ENCODE data around the gene KRTAP2-4.
"Not testable (repeated sequence)": the region's sequence is repeated elsewhere in the genome, so short reads cannot be mapped to it uniquely, and the experiment has no call there.

Gene KRTAP2-4

DNA sequence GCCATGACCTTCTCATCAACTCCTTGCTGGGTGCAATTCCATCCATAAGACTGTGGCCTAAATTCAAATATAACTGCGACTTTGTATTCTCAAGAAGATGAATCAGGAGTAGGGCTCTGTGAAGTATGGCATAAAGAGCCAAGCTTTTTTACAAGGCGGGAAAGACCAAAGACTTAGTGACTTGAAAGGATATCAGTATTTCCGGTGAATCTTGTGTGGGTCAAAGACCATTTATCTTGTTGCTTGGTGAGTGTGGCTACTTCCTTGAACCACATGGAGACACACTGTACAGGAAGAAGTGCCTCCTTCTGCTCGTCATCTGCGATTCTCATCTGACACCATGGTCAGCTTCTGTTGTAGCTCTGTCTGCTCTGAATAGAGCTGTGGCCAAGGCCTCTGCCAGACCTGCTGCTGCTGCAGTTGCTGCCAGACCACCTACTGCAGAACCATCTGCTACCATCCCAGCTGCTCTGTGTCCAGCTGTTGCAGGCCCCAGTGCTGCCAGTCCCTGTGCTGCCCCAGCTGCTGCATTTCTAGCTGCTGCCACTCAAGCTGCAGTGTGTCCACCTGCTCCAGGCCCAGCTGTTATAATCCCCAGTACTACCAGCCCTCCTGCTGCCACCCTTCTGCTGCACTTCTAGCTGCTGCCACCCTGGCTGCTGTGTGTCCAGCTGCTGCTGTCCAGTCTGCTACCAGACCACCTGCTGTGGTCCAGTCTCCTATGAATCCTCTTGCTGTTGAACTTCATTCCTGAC lies 6.1 kb upstream of the KRTAP2-4 start:
- DNase-seq (ENCODE audit: low read depth in 1 of 2, low spot score in 1 of 2) = no peak

DNA sequence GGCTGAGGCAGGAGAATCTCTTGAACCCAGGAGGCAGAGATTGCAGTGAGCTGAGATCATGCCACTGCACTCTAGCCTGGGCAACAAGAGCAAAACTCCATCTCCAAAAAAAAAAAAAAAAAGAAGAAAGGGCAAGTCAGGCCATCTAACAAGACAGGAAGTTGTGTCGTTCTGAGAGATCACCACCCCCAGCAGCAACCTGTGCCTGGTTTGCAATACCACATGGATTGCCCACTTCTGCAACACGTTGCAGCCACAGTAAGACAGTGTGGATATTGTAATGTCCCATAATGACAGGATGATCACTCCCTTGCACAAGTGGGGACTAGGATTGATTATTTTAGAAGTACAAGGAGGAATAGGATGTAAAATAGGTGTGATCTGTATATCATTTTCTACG lies 3.4 kb upstream of the KRTAP2-4 start:
- DNase-seq (ENCODE audit: low read depth in 1 of 2, low spot score in 1 of 2) = no peak

DNA sequence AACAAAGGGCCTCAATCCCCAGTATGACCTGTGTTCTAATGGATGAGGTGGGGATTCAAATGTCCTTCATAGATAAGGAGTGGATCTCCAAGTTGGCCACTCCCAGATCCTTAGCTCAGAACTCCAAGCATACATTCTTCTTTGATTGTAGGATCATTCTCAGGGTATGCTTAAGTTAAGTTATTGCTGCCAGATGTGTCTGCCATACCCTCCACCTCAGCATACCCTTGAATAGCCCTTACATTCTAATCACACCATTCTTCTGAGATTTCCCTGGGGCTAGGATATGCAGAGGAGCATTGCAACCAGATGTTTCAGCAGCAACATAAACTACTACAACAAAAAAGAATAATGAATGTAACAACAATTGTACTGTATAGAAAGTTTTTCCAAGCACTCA lies 1.6 kb upstream of the KRTAP2-4 start:
- DNase-seq (ENCODE audit: low read depth in 1 of 2, low spot score in 1 of 2) = no peak

DNA sequence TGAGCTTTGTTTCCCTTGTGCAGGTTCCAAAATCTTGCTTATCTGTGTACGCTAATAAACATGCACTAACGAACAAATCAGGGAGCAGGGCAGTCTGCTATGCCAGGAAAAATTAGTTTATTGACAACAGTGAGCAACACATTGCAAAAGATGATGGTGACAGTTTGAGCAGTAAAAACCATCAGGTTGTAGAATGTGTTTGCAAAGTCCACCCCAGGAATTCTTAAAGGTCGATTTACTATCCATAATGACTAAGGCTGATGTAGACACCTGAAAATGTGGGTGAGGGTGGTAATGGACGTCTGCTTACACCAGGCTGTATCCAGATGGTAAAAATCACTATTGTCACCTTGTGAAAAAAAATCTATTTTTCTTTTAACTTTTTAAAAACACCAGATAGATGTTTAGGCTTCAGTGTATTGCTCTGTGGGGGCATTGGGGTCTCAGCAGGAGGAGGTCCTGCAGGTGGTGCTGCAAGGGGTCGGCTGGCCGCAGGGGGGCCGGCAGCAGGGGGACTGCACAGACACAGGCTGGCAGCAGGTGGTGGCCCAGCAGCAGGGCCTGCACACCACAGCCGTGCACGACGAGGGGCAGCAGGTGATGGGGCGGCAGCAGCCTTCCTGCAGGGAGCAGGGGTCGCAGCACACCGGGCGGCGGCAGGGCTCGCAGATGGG lies 526 bp downstream of the KRTAP2-4 start:
- not testable (repeated sequence) for DNase-seq (ENCODE audit: low read depth in 1 of 2, low spot score in 1 of 2)

DNA sequence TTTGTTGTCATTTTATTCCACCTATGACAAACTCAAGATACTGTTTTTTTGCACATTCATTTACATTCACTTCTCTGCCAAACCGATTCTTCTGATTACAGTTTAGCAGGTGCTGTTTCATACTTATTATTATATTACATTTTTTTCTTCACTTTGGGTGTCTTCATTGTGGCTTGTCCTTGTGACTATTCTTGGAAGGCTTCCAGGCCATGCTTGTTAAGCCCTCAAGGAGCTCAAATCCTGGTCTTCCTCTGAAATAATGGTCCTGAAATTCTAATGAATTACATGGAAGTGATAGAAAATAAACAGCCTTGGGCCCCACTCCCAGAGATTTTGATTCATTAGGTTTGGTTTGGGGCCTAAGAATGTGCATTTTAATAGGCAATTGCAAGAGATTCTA lies 1.4 kb downstream of the KRTAP2-4 start:
- DNase-seq (ENCODE audit: low read depth in 1 of 2, low spot score in 1 of 2) = no peak

DNA sequence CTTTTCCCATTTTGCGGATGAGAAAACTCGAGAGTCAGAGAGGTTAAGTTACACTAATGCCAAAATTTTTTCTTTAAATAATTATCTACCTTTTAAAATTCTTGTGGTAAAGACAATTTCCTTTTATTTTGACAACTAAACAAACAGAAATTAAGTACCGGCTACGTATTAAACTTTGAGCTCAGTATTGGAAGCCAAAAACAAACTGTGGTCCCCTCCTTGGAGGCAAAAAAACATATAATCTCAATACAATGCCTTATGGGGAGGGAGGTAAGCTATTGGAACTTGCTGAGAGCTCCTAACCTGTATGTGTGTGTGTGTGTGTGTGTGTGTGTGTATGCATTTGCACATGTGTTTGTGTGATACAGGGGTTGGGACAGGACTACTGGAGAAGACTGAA lies 2.2 kb downstream of the KRTAP2-4 start:
- no peak for DNase-seq (ENCODE audit: low read depth in 1 of 2, low spot score in 1 of 2)

DNA sequence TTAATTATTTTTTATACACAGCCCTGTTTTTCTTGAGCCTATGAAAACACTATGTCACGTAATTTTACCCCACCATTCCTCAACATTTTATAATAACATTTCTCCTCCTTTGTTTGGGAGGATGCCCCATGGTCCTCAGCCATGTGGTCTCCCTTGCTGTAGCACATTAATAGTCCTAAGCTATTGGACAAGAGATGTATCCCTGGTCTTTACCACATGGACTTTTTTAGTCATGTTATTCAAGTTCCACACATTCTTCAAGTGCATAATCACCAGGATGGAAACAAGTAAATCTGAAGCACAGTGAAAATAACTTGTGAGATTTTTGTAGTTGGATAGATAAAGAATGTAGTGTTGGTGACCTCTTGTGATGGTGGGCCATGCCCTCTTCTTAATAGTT lies 3.7 kb downstream of the KRTAP2-4 start:
- DNase-seq (ENCODE audit: low read depth in 1 of 2, low spot score in 1 of 2) = no peak

DNA sequence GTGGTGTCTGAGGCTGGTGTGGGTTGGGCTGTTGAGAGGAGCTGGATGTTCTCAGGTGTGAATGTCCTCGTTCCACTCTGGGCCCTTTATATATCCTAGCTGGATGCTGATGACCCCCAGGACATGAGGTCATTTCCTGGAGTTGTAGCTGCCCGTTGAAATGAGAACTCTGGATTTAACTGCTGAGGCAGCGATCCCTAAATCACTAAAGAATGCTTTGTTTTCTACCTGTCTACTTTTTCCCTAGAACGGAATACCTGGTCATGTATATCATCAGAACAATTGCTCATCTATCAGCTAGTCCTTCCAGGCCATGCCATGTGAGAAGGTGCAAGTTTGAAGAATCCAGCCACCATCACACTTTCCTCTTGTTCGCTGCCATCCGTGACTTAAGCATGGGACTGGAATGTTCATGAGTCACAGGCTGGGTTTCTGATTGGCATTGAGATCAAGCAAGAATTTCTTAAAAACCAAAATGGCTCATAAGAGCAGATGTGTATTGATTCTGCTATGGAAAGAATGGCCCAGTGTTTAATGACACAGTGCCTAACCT lies 5.6 kb downstream of the KRTAP2-4 start, which contains the start of gene KRTAP2-3:
Gene KRTAP2-3, minus strand, starts transcription at position 63 of the 553 bp plus-strand sequence. CDS start 64 bp downstream, outside the sequence.
- DNase-seq (ENCODE audit: low read depth in 1 of 2, low spot score in 1 of 2) = no peak

DNA sequence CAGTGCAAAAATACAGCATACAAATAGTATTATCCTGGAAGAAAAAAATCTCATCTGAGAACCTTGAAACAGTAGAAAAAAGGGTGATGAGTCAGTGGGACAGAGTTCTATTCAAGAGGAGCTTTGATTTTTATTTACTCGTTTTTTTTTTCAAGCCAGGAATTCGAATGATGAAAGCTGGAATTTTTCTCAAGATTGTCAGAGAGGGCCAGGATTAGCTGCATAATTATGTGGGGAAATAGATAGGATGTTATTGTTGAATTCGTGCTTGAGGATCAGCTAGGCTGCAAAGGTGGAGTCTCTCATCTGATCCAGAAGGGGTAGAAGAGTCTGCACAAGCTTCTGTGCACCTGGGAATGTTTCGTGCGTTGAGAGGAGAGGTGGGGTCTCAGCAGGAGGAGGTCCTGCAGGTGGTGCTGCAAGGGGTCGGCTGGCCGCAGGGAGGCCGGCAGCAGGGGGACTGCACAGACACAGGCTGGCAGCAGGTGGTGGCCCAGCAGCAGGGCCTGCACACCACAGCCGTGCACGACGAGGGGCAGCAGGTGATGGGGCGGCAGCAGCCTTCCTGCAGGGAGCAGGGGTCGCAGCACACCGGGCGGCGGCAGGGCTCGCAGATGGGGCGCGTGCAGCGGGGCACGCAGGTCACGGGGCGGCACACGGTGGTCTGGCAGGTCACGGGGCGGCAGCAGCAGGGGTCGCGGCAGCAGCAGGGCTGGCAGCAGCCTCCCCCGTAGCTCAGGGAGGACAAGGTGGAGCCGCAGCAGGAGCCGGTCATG lies 6.2 kb downstream of the KRTAP2-4 start:
- not testable (repeated sequence) for DNase-seq (ENCODE audit: low read depth in 1 of 2, low spot score in 1 of 2)

DNA sequence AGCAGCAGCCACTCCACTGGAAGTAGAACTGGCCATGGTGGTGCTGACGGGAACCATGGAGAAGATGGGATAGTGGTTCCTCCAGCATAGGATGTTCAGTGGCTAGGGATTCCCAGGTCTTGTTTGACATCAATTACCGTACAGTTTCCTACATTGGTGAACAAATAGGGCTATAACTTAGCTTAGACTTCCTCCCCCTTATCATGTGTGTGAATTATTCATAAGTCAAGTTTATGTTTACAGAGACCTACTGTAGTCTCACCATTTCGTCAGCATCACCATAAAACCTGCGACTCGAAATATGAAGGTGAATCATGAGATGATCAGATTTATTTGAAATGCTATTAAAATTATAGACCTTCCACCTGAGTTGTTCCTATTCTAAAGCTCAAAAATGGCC lies 6.9 kb downstream of the KRTAP2-4 start:
- DNase-seq (ENCODE audit: low read depth in 1 of 2, low spot score in 1 of 2) = no peak

DNA sequence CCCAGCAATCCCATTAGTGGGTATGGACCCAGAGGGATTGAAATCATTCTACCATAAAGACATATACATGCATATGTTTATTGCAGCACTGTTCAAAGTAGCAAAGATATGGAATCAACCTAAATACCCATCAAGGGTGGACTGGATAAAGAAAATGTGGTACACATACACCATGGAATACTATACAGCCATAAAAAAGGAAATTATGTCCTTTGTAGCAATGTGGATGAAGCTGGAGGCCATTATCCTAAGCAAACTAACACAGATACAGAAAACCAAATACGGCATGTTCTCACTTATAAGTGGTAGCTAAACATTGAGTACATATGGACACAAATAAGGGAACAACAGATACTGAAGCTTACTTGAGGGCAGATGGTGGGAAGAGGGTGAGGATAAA lies 8.1 kb downstream of the KRTAP2-4 start:
- DNase-seq (ENCODE audit: low read depth in 1 of 2, low spot score in 1 of 2) = no peak

DNA sequence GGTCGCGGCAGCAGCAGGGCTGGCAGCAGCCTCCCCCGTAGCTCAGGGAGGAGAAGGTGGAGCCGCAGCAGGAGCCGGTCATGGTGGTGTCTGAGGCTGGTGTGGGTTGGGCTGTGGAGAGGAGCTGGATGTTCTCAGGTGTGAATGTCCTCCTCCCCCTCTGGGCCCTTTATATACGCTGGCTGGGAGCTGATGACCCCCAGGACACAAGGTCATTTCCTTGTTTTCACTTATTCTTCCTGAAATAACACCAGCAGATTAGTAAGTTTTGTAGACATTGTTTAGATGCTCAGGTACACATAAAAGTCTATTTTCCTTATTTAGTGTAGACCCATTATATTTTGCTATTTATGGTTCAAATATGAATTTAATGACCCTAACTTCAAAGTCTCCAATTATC lies 10.5 kb downstream of the KRTAP2-4 start, which contains the start of gene KRTAP2-2:
Gene KRTAP2-2, minus strand, starts transcription at position 101 of the 400 bp plus-strand sequence. Its CDS starts 19 bp downstream, at position 82.
- DNase-seq (ENCODE audit: low read depth in 1 of 2, low spot score in 1 of 2) = not testable (repeated sequence)

DNA sequence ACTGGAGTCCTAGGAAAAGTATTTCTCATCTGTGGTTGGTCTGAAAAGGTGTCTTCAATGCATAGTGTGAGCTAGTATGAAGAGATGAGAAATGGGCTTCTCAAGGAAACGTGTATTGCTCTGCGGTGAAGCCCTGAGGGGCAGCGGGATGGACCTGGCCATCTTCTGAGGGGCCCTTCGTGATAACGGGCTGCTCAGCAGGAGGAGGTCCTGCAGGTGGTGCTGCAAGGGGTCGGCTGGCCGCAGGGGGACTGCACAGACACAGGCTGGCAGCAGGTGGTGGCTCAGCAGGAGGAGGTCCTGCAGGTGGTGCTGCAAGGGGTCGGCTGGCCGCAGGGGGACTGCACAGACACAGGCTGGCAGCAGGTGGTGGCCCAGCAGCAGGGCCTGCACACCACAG lies 11.1 kb downstream of the KRTAP2-4 start:
- DNase-seq (ENCODE audit: low read depth in 1 of 2, low spot score in 1 of 2) = not testable (repeated sequence)

DNA sequence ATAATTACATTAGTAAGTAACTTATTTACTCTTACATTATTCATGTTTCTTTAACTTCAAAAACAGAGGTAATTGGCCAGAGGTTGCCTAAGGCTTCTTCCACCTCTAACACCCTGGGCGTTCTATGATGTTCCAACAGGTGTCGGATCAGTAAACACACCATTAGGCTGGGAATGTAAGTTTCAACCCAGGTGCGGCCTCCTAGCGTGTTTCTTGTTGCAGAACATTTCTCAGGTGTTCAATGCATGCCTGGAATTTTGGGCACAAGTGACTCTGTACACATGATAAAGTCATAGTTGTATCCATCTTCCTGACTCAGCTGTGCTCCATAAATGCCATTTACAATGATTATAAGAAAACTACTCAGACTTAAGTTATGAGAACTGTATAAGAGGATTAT lies 11.7 kb downstream of the KRTAP2-4 start:
- DNase-seq (ENCODE audit: low read depth in 1 of 2, low spot score in 1 of 2) = no peak

DNA sequence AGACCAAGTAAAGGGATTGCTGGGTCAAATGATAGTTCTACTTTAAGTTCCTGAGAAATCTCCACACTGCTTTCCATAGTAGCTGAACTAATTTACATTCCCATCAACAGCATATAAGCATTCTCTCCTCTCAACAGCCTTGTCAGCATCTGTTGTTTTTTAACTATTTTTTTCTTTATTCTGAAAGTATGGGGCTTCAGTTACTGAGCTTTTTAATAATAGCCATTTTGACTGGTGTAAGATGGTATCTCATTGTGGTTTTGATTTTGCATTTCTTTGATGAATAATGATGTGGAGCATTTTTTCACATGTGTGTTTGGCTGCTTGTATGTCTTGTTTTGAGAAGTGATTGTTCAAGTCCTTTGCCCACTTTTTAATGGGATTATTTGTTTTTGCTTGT lies 13.1 kb downstream of the KRTAP2-4 start:
- no peak for DNase-seq (ENCODE audit: low read depth in 1 of 2, low spot score in 1 of 2)

DNA sequence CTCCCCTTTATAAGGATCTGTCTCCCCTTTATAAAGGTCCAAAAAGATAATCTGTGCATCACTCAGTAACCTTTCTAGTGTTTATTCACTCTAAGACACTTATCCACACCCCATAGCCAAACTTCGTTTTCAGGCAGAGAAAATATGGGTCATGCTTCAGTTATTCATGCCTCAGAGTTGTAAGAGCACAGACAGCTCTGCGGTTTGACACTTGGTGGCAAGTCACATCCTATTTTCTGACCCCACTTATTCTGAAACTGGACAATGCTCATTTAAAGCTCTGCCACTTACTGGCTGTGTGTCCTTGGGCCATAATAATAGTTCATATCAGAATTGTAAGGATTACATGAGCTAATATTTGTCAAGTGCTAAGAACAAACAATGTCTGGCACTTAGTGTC lies 16.6 kb downstream of the KRTAP2-4 start:
- no peak for DNase-seq (ENCODE audit: low read depth in 1 of 2, low spot score in 1 of 2)

DNA sequence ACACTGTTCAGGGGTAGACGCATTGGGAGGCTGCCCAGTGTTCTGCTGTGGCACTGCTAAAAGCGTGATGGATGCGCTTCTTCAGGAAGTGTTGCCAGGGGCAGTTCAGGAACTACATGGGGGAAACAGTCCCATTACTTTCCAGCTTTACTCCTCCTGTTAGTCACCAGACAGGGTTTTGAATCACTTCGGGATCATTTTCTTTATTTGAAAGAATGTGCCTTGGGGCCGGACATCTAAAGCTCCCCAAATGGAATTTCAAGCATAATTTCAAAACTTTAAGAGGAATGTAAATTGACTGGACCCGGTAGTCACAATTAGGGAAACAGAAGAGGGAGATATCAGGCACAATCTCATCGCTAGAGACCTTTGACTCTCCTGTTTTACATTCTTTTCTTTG lies 17.2 kb downstream of the KRTAP2-4 start:
- no peak for DNase-seq (ENCODE audit: low read depth in 1 of 2, low spot score in 1 of 2)

DNA sequence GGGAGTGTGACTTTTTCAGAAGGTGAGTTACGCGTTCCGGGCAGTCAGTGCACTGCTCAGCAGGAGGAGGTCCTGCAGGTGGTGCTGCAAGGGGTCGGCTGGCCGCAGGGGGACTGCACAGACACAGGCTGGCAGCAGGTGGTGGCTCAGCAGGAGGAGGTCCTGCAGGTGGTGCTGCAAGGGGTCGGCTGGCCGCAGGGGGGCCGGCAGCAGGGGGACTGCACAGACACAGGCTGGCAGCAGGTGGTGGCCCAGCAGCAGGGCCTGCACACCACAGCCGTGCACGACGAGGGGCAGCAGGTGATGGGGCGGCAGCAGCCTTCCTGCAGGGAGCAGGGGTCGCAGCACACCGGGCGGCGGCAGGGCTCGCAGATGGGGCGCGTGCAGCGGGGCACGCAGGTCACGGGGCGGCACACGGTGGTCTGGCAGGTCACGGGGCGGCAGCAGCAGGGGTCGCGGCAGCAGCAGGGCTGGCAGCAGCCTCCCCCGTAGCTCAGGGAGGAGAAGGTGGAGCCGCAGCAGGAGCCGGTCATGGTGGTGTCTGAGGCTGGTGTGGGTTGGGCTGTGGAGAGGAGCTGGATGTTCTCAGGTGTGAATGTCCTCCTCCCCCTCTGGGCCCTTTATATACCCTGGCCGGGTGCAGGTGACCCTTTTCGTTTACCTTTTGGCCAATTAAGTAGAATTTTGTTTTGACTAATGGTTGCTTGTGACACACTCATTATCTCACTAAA lies 18.8 kb downstream of the KRTAP2-4 start, which contains the start of gene KRTAP2-1:
Gene KRTAP2-1, minus strand, starts transcription at position 582 of the 731 bp plus-strand sequence. Its CDS starts 49 bp downstream, at position 533.
- not testable (repeated sequence) for DNase-seq (ENCODE audit: low read depth in 1 of 2, low spot score in 1 of 2)

DNA sequence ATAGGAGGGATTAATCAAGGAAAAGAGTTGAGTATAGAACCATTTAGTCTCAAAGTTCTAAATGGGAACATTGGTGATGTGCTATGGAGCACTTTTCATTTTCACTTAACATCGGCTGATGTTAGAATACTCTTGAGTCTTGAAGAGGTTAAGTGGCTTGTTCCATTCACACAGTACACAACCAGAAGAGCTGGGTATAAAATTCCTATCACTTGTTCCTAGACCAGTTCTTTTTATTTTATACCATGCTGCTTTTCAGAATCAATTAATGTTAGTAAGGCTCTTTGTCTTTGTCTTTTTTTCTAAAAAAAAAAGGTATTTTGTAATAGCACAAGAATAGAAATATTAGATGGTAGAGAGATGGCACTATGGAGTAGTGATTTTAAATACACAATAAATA lies 22.7 kb downstream of the KRTAP2-4 start:
- no peak for DNase-seq (ENCODE audit: low read depth in 1 of 2, low spot score in 1 of 2)

DNA sequence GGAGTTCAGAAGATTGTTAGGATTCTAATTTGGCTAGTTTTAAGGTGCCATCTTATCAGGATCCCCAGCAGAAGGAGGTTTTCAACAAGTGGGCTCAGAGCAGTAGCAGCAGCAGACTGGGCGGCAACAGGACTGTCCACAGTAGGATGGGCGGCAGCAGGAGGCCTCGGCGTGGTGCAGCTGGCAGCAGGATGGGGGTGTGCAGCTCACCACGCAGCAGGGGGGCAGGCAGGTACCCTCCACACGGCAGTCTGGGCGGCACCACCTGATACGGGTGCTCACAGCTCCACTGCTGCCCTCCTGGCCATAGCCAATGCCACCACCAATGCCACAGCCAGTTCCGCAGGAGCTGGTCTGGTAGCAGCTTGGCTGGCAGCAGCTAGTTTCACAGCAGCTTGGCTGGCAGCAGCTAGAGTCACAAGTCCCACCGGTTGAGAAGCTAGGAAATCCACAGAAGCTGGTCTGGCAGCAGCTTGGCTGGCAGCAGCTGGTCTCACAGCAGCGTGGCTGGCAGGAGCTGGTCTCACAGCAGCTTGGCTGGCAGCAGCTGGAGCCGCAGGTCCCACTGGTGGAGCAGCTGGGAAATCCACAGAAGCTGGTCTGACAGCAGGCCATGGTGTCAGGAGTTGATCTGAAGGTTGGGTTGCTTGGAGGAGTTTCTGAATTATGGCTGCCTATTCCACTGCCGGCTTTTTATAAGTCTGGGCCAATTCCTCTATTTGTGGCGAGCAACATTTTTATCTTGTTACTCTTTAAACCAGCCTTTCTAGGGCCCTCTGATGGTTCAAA lies 24.7 kb downstream of the KRTAP2-4 start, which contains the start of gene KRTAP1-1:
Gene KRTAP1-1, minus strand, starts transcription at position 668 of the 789 bp plus-strand sequence. Its CDS starts 53 bp downstream, at position 615.
- DNase-seq (ENCODE audit: low read depth in 1 of 2, low spot score in 1 of 2) = not testable (repeated sequence)

Measured in activated T-helper 1 cell treated with anti-CD3 and anti-CD28 coated beads, Interleukin-2, amount 50 U/mL, for 16 hours (primary cell).